ENCODE measurements around the gene AGFG1.
A peak's percentile ranks its signal among the peaks of the same experiment; 100 is the strongest.
"Not testable (repeated sequence)": the region's sequence is repeated elsewhere in the genome, so short reads cannot be mapped to it uniquely, and the experiment has no call there.

Gene AGFG1

GRCh38 chr2:227503433-227504406, 31.8 kb downstream of the AGFG1 start:
- DNase-seq, result no peak

- DNase-seq, result no peak
Observed at GRCh38 chr2:227504700-227505099, 32.7 kb downstream of the AGFG1 start.

GRCh38 chr2:227506456-227506855, 34.5 kb downstream of the AGFG1 start:
- no peak for DNase-seq

GRCh38 chr2:227507963-227508362, 36.0 kb downstream of the AGFG1 start:
- DNase-seq, result no peak

GRCh38 chr2:227509076-227509475, 37.1 kb downstream of the AGFG1 start:
- no peak for DNase-seq

- DNase-seq, result no peak
Observed at GRCh38 chr2:227509824-227510619, 38.1 kb downstream of the AGFG1 start.

- DNase-seq, result no peak
Observed at GRCh38 chr2:227510620-227510958, 38.6 kb downstream of the AGFG1 start.

- no peak for DNase-seq
Observed at GRCh38 chr2:227511239-227511930, 39.4 kb downstream of the AGFG1 start.

- no peak for DNase-seq
Observed at GRCh38 chr2:227511955-227512354, 40.0 kb downstream of the AGFG1 start.

- no peak for DNase-seq
Observed at GRCh38 chr2:227513113-227513512, 41.2 kb downstream of the AGFG1 start.

- DNase-seq, result no peak
Observed at GRCh38 chr2:227515742-227516141, 43.8 kb downstream of the AGFG1 start.

GRCh38 chr2:227517724-227518123, 45.8 kb downstream of the AGFG1 start:
- no peak for DNase-seq

GRCh38 chr2:227518278-227518865, 46.4 kb downstream of the AGFG1 start:
- not testable (repeated sequence) for DNase-seq

- not testable (repeated sequence) for DNase-seq
Observed at GRCh38 chr2:227521178-227521577, 49.2 kb downstream of the AGFG1 start.

- DNase-seq, result no peak
Observed at GRCh38 chr2:227524665-227525064, 52.7 kb downstream of the AGFG1 start.

GRCh38 chr2:227527351-227527750, 55.4 kb downstream of the AGFG1 start:
- no peak for DNase-seq

GRCh38 chr2:227528803-227529202, 56.8 kb downstream of the AGFG1 start:
- no peak for DNase-seq

GRCh38 chr2:227529871-227530270, 57.9 kb downstream of the AGFG1 start:
- DNase-seq, result no peak

- no peak for DNase-seq
Observed at GRCh38 chr2:227534714-227535113, 62.8 kb downstream of the AGFG1 start.

GRCh38 chr2:227536445-227536844, 64.5 kb downstream of the AGFG1 start:
- no peak for DNase-seq

GRCh38 chr2:227539465-227539956, 67.6 kb downstream of the AGFG1 start:
- DNase-seq, result no peak

GRCh38 chr2:227540352-227540751, 68.4 kb downstream of the AGFG1 start:
- not testable (repeated sequence) for DNase-seq

GRCh38 chr2:227545990-227546389, 74.0 kb downstream of the AGFG1 start:
- DNase-seq, result peak; percentile 23

Data from activated naive CD4-positive, alpha-beta T cell treated with anti-CD3 and anti-CD28 coated beads, Interleukin-2, amount 50 U/mL, for 16 hours (primary cell).